ENCODE measurements around the gene UBA1. TPM values are rescaled to one million over a fixed set of nuclear protein-coding genes. Genes with fewer than 3 reads are reported as not detected.

UBA1 gene
- total RNA-seq, 1 donor from 2014 or later, result 384 TPM

GRCh38 chrX:47202877-47203276 lies 9.2 kb downstream of the UBA1 start:
- DNase-seq (ENCODE audit: extremely low spot score, unreplicated experiment), result no peak
- no peak overlapping the region for H3K27ac Mint-ChIP-seq
- no peak overlapping the region for H3K4me3 Mint-ChIP-seq
- H3K27me3 Mint-ChIP-seq, result no peaks in the 10 kb centered on the region
- H3K9me3 Mint-ChIP-seq, result no peaks in the 10 kb centered on the region
- H3K36me3 Mint-ChIP-seq, result peaks cover 51% of the 10 kb centered on the region
- TF ChIP-seq, protein P1, sequence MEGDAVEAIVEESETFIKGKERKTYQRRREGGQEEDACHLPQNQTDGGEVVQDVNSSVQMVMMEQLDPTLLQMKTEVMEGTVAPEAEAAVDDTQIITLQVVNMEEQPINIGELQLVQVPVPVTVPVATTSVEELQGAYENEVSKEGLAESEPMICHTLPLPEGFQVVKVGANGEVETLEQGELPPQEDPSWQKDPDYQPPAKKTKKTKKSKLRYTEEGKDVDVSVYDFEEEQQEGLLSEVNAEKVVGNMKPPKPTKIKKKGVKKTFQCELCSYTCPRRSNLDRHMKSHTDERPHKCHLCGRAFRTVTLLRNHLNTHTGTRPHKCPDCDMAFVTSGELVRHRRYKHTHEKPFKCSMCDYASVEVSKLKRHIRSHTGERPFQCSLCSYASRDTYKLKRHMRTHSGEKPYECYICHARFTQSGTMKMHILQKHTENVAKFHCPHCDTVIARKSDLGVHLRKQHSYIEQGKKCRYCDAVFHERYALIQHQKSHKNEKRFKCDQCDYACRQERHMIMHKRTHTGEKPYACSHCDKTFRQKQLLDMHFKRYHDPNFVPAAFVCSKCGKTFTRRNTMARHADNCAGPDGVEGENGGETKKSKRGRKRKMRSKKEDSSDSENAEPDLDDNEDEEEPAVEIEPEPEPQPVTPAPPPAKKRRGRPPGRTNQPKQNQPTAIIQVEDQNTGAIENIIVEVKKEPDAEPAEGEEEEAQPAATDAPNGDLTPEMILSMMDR (conservative IDR thresholded peaks at IDR 0.05), result no peak
- peaks cover 10% of the 10 kb centered on the region for H3K4me1 Mint-ChIP-seq (ENCODE audit: unreplicated experiment)

GRCh38 chrX:47204970-47205369 lies 11.3 kb downstream of the UBA1 start:
- H3K4me3 Mint-ChIP-seq, result no peak overlapping the region
- TF ChIP-seq, protein P1 (conservative IDR thresholded peaks at IDR 0.05), result no peak
- H3K27me3 Mint-ChIP-seq, result no peaks in the 10 kb centered on the region
- H3K36me3 Mint-ChIP-seq, result peaks cover 49% of the 10 kb centered on the region
- H3K27ac Mint-ChIP-seq, result no peak overlapping the region
- H3K9me3 Mint-ChIP-seq, result no peaks in the 10 kb centered on the region
- no peaks in the 10 kb centered on the region for H3K4me1 Mint-ChIP-seq (ENCODE audit: unreplicated experiment)
- DNase-seq (ENCODE audit: extremely low spot score, unreplicated experiment), result no peak

GRCh38 chrX:47206316-47206715 lies 12.7 kb downstream of the UBA1 start:
- H3K27ac Mint-ChIP-seq, result no peak overlapping the region
- no peaks in the 10 kb centered on the region for H3K27me3 Mint-ChIP-seq
- H3K36me3 Mint-ChIP-seq, result peaks cover 41% of the 10 kb centered on the region
- TF ChIP-seq, protein P1 (conservative IDR thresholded peaks at IDR 0.05), result no peak
- DNase-seq (ENCODE audit: extremely low spot score, unreplicated experiment), result no peak
- no peaks in the 10 kb centered on the region for H3K4me1 Mint-ChIP-seq (ENCODE audit: unreplicated experiment)
- H3K4me3 Mint-ChIP-seq, result no peak overlapping the region
- H3K9me3 Mint-ChIP-seq, result no peaks in the 10 kb centered on the region

- Mint-ChIP-seq H3K9me3 (no peaks in the 10 kb centered on the region), H3K36me3 (peaks cover 46% of the 10 kb centered on the region), H3K27me3 (no peaks in the 10 kb centered on the region), H3K4me1 (ENCODE audit: unreplicated experiment) (no peaks in the 10 kb centered on the region), H3K27ac (no peak overlapping the region), H3K4me3 (no peak overlapping the region)
- no peak for DNase-seq (ENCODE audit: extremely low spot score, unreplicated experiment)
- TF ChIP-seq, protein P1 (conservative IDR thresholded peaks at IDR 0.05), result no peak
Observed at GRCh38 chrX:47208108-47208507, 14.5 kb downstream of the UBA1 start.

DNA sequence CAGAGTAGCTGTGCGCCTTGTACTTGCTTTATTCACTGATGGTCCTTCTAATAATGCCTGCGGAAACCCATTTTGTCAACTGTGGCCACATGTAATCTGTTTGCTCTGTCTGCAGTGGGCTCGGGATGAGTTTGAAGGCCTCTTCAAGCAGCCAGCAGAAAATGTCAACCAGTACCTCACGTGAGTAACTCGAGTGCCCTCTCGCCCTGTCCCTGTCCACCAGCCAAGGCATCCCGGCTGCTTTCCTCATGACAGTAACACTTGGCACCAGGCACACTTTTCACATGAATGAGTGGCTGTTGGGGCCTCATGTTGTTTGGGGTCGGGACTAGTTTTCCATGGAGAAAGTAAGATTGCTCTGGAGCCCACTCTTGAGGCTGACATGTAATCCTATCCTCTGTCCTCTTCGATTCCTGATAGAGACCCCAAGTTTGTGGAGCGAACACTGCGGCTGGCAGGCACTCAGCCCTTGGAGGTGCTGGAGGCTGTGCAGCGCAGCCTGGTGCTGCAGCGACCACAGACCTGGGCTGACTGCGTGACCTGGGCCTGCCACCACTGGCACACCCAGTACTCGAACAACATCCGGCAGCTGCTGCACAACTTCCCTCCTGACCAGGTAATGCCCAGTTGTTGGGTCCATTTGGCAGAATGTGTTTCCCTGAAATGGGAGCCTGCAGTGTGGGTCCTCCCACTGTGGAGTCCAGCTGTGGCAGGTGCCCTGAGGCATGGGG lies 16.0 kb downstream of the UBA1 start:
- no peaks in the 10 kb centered on the region for H3K9me3 Mint-ChIP-seq
- no peak overlapping the region for H3K27ac Mint-ChIP-seq
- peaks cover 52% of the 10 kb centered on the region for H3K36me3 Mint-ChIP-seq
- no peak overlapping the region for H3K4me3 Mint-ChIP-seq
- TF ChIP-seq, protein P1 (conservative IDR thresholded peaks at IDR 0.05), result no peak
- no peaks in the 10 kb centered on the region for H3K27me3 Mint-ChIP-seq
- DNase-seq (ENCODE audit: extremely low spot score, unreplicated experiment), result no peak
- no peaks in the 10 kb centered on the region for H3K4me1 Mint-ChIP-seq (ENCODE audit: unreplicated experiment)

All from type B pancreatic cell (in vitro differentiated cells).